ENCODE measurements around the gene LBP.

- TF ChIP-seq CTBP1 (IDR thresholded peaks at IDR 0.05; ENCODE audit: borderline replicate concordance), result no peak
- TF ChIP-seq BHLHE40 (IDR thresholded peaks at IDR 0.05; ENCODE audit: borderline replicate concordance), result no peak
- no peak for TF ChIP-seq NFRKB (IDR thresholded peaks at IDR 0.05)
- TF ChIP-seq SP1 (IDR thresholded peaks at IDR 0.05), result no peak
- no peak for TF ChIP-seq ARNT (IDR thresholded peaks at IDR 0.05)
- no peak for TF ChIP-seq PKNOX1 (IDR thresholded peaks at IDR 0.05)
- TF ChIP-seq SUZ12 (IDR thresholded peaks at IDR 0.05), result no peak
- TF ChIP-seq FOXK2 (IDR thresholded peaks at IDR 0.05), result no peak
- TF ChIP-seq TARDBP (IDR thresholded peaks at IDR 0.05), result no peak
- no peak for TF ChIP-seq HDGF (IDR thresholded peaks at IDR 0.05; ENCODE audit: borderline replicate concordance)
Measured at GRCh38 chr20:38331814-38332213, 14.5 kb upstream of the LBP start.
